GM18907 (cell line): Measurements from ENCODE around the gene C10orf71.

ENCODE experiments used
- ATAC-seq: cut with Tn5 transposase; IDR thresholded peaks from one replicate; pipeline ENCODE4 v1.9.1; 2021; ENCODE audit warnings: mild to moderate bottlenecking, moderate library complexity; ENCODE audit not compliant: unreplicated experiment

Gene C10orf71

GRCh38 chr10:49356181-49356580 is 57.2 kb downstream of the C10orf71 start:
- ATAC-seq, result no peak

GRCh38 chr10:49356944-49357343 is 58.0 kb downstream of the C10orf71 start:
- peak; percentile 50 for ATAC-seq

GRCh38 chr10:49357910-49358309 is 58.9 kb downstream of the C10orf71 start:
- no peak for ATAC-seq

- no peak for ATAC-seq
These were observed 60.6 kb downstream of the C10orf71 start for GRCh38 chr10:49359349-49360270.

GRCh38 chr10:49360271-49361177 is 61.6 kb downstream of the C10orf71 start:
- no peak for ATAC-seq

GRCh38 chr10:49361178-49361554 is 62.2 kb downstream of the C10orf71 start:
- no peak for ATAC-seq

GRCh38 chr10:49361735-49362568 is 63.0 kb downstream of the C10orf71 start:
- ATAC-seq, result no peak

GRCh38 chr10:49362596-49363260 is 63.8 kb downstream of the C10orf71 start:
- peak; percentile 89 for ATAC-seq

GRCh38 chr10:49363309-49364031 is 64.5 kb downstream of the C10orf71 start:
- no peak for ATAC-seq

- no peak for ATAC-seq
These were observed 65.1 kb downstream of the C10orf71 start for GRCh38 chr10:49364051-49364450.

- no peak for ATAC-seq
These were observed 65.8 kb downstream of the C10orf71 start for GRCh38 chr10:49364747-49365146.

- ATAC-seq, result no peak
These were observed 66.3 kb downstream of the C10orf71 start for GRCh38 chr10:49365275-49365674.

GRCh38 chr10:49365675-49366415 is 66.9 kb downstream of the C10orf71 start:
- ATAC-seq, result no peak

GRCh38 chr10:49366460-49366859 is 67.5 kb downstream of the C10orf71 start:
- ATAC-seq, result no peak

GRCh38 chr10:49367600-49367999 is 68.6 kb downstream of the C10orf71 start:
- no peak for ATAC-seq

GRCh38 chr10:49368256-49368655 is 69.3 kb downstream of the C10orf71 start:
- no peak for ATAC-seq

GRCh38 chr10:49369216-49370162 is 70.5 kb downstream of the C10orf71 start:
- ATAC-seq, result no peak
